Suprapubic skin (tissue), 4 donors: ENCODE data around the gene PCED1B. TPM values are rescaled to one million over a fixed set of nuclear protein-coding genes. Genes with fewer than 3 reads are reported as not detected.
"Not testable (repeated sequence)": the region's sequence is repeated elsewhere in the genome, so short reads cannot be mapped to it uniquely, and the experiment has no call there.

ENCODE experiments used
- DNase-seq, 2 donors: peaks; one replicate each; pipeline ENCODE4 v3.0.0-alpha.2; 2019; ENCODE audit warnings: low spot score in 2 of 2
- H3K27ac ChIP-seq: fragments of 200-600 bp; sonication (generic); one replicate; pipeline ENCODE4 v1.5.1; 2019
- H3K27me3 ChIP-seq: fragments of 200-600 bp; sonication (generic); one replicate; pipeline ENCODE4 v1.5.1; 2019
- H3K36me3 ChIP-seq: fragments of 200-600 bp; sonication (generic); one replicate; pipeline ENCODE4 v1.5.1; 2019
- H3K4me1 ChIP-seq: fragments of 200-600 bp; sonication (generic); one replicate; pipeline ENCODE4 v1.5.1; 2019
- H3K4me3 ChIP-seq: fragments of 200-600 bp; sonication (generic); one replicate; pipeline ENCODE4 v1.5.1; 2019; ENCODE audit warnings: mild to moderate bottlenecking
- H3K9me3 ChIP-seq: fragments of 200-600 bp; sonication (generic); one replicate; pipeline ENCODE4 v1.5.1; 2019
- CTCF ChIP-seq, 2 donors: fragments of 200-600 bp in 1 of 2; fragments of 450-650 bp in 1 of 2; sonication (generic) in 1 of 2; IDR thresholded peaks; one replicate each; pipeline ENCODE4 v1.5.1; 2016 to 2019; ENCODE audit warnings: antibody characterized with exemption in 2 of 2, mild to moderate bottlenecking in 1 of 2, moderate library complexity in 1 of 2
- EP300 ChIP-seq: sonication (generic); formaldehyde crosslinking; IDR thresholded peaks from one replicate; pipeline ENCODE4 v1.6.1; 2017; ENCODE audit warnings: antibody characterized with exemption
- POLR2A ChIP-seq, 2 donors: fragments of 450-650 bp; IDR thresholded peaks; one replicate each; pipeline ENCODE4 v1.6.1; 2017; ENCODE audit warnings: antibody characterized with exemption in 2 of 2, mild to moderate bottlenecking in 2 of 2, moderate library complexity in 2 of 2
- POLR2AphosphoS5 ChIP-seq, 3 donors: sonication (generic); formaldehyde crosslinking; IDR thresholded peaks; one replicate each; pipeline ENCODE4 v1.6.1; 2017; ENCODE audit warnings: antibody characterized with exemption in 3 of 3
- WGBS: methylation state at CpG from one replicate; pipeline ENCODE4 v1.1.5; 2018; 5-methylcytosine and 5-hydroxymethylcytosine counted together
- total RNA-seq, 4 donors: library from RNA; depleted of rRNA; stranded (reverse); fragments of >200 nt; gene quantifications; one replicate each; pipeline ENCODE4 v1.1.0, GENCODE V29; 2016

PCED1B gene
- total RNA-seq, 4 donors from 2014 or later, result 0.65 to 5.1 TPM; not detected in 2

DNA sequence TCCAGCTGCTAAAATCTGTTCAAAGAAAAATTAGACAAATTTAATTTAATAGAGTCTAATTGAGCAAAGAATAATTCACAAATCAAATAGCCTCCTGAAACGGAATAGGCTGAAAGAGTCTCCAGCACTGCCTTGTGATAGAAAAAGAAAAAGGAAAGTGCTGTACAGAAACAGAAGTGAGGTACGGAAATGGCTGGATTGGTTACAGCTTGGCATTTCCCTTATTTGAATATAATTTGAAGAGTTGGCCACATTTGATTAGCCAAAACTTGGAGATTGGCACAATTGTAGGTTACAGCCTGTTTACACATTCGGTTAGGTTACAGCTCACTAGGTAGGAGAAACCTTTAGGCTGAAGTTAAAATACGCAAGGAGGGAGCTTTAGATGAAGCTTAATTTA is 24.8 kb upstream of the PCED1B start:
- no peaks in the 10 kb centered on the region for H3K36me3 ChIP-seq

DNA sequence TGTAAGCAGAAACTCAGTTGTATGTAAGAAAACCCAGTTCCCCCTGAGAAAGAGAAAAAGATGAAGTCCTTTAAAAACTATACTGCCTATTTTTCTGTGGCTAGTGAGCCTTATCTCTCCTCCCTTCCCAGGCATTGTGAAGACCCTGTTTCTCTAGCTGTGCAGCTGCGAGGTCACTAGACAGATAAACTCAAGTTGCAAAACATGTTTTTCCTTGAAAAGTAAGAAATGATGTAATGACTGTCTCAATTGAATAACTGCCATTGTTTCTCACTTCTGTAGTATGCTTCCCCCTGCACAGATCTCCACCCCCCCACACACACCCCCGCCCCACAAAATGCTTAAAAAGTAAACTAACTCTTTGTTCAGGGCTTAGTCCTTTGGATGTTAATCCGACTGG is 23.6 kb upstream of the PCED1B start:
- H3K36me3 ChIP-seq, DNase-seq, H3K4me1 ChIP-seq, H3K4me3 ChIP-seq, H3K9me3 ChIP-seq, H3K27me3 ChIP-seq, H3K27ac ChIP-seq: not testable (repeated sequence)
- WGBS, result 64% methylated on average over 3 of the region's 3 CpGs

More for the DNA sequence above, 24.8 kb upstream of the PCED1B start:
- no peak for DNase-seq
- peaks cover 7% of the 10 kb centered on the region for H3K9me3 ChIP-seq
- H3K4me3 ChIP-seq, result no peak overlapping the region
- no peaks in the 10 kb centered on the region for H3K4me1 ChIP-seq
- TF ChIP-seq CTCF (IDR thresholded peaks at IDR 0.05) (no peak), EP300 (no peak), POLR2AphosphoS5 (IDR thresholded peaks at IDR 0.05) (no peak), POLR2A (IDR thresholded peaks at IDR 0.05) (no peak)
- no peaks in the 10 kb centered on the region for H3K27me3 ChIP-seq
- H3K27ac ChIP-seq, result no peak overlapping the region
- 80% methylated on average over 4 of the region's 4 CpGs for WGBS

DNA sequence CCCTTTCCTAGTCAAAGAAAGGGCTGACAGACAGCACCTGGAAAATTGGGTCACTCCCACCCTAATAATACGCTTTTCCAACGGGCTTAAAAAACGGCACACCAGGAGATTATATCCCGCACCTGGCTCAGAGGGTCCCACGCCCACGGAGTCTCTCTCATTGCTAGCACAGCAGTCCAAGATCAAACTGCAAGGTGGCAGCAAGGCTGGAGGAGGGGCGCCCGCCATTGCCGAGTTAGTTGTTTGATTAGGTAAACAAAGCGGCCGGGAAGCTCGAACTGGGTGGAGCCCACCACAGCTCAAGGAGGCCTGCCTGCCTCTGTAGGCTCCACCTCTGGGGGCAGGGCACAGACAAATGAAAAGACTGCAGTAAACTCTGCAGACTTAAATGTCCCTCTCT is 22.5 kb upstream of the PCED1B start:
- H3K36me3 ChIP-seq, H3K9me3 ChIP-seq, H3K27me3 ChIP-seq, H3K4me3 ChIP-seq, H3K27ac ChIP-seq, DNase-seq, H3K4me1 ChIP-seq: not testable (repeated sequence)
- WGBS, result 93% methylated on average over 12 of the region's 12 CpGs

- not testable (repeated sequence) for H3K27ac ChIP-seq, H3K4me1 ChIP-seq, H3K36me3 ChIP-seq, H3K27me3 ChIP-seq, H3K4me3 ChIP-seq, H3K9me3 ChIP-seq, DNase-seq
- 93% methylated on average over 2 of the region's 2 CpGs for WGBS
These were observed 20.8 kb upstream of the PCED1B start for GRCh38 chr12:47058640-47059039.

GRCh38 chr12:47065546-47065945 is 13.9 kb upstream of the PCED1B start:
- Histone ChIP-seq H3K27me3 (no peaks in the 10 kb centered on the region), H3K4me1 (peaks cover 3% of the 10 kb centered on the region), H3K27ac (no peak overlapping the region), H3K4me3 (no peak overlapping the region), H3K36me3 (no peaks in the 10 kb centered on the region), H3K9me3 (no peaks in the 10 kb centered on the region)
- DNase-seq, result no peak
- TF ChIP-seq EP300 (no peak), CTCF (IDR thresholded peaks at IDR 0.05) (no peak), POLR2A (IDR thresholded peaks at IDR 0.05) (no peak), POLR2AphosphoS5 (IDR thresholded peaks at IDR 0.05) (no peak)
- 69% methylated on average over 1 of the region's 1 CpG for WGBS

DNA sequence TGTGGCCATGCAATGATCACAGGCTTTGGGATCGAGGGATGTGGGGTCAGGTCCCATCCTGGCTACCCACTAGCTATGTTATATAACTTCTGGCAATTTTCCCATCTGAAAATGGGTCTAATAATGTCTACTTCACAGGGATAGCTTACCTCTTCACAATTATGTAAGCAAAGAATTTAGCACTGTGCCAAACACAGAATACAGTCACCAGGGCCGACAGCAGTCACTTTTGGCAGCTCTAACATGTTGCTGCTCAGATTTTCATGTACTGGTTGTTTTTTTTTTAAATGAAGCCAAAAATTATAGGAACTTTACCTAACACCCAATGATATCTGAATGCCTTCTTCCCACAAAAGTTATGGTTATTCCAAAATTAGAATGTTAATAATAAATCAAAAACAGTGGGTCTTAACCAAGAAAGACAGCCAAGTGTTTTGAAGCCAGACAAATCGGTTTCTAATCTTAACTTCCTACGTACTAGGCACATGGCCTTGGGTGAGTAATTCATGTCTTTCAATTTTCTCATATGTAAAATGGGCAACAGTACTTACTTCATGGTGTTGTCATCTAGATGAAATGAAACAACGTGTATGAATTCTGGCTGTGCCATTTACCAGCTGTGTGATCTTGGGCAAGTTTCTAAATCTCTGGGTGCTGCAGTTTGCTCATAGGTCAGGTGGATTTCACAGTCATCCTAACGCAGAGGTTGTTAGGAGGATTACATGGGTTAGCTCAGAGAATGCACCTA is 13.0 kb upstream of the PCED1B start:
- no peaks in the 10 kb centered on the region for H3K9me3 ChIP-seq
- no peak overlapping the region for H3K4me3 ChIP-seq
- H3K36me3 ChIP-seq, result no peaks in the 10 kb centered on the region
- H3K27me3 ChIP-seq, result no peaks in the 10 kb centered on the region
- H3K4me1 ChIP-seq, result peaks cover 3% of the 10 kb centered on the region
- no peak for DNase-seq
- WGBS, result 41% methylated on average over 6 of the region's 6 CpGs
- TF ChIP-seq EP300 (no peak), POLR2A (IDR thresholded peaks at IDR 0.05) (no peak), CTCF (IDR thresholded peaks at IDR 0.05) (no peak), POLR2AphosphoS5 (IDR thresholded peaks at IDR 0.05) (no peak)
- no peak overlapping the region for H3K27ac ChIP-seq

GRCh38 chr12:47067176-47067575 is 12.2 kb upstream of the PCED1B start:
- TF ChIP-seq POLR2A (IDR thresholded peaks at IDR 0.05), result no peak
- TF ChIP-seq CTCF (IDR thresholded peaks at IDR 0.05), result no peak
- Histone ChIP-seq H3K4me1 (peaks cover 3% of the 10 kb centered on the region), H3K27me3 (no peaks in the 10 kb centered on the region), H3K4me3 (no peak overlapping the region), H3K36me3 (no peaks in the 10 kb centered on the region), H3K27ac (no peak overlapping the region), H3K9me3 (no peaks in the 10 kb centered on the region)
- DNase-seq, result no peak
- WGBS, result 93% methylated on average over 1 of the region's 1 CpG
